ENCODE measurements around the gene MED13L.

Gene MED13L

DNA sequence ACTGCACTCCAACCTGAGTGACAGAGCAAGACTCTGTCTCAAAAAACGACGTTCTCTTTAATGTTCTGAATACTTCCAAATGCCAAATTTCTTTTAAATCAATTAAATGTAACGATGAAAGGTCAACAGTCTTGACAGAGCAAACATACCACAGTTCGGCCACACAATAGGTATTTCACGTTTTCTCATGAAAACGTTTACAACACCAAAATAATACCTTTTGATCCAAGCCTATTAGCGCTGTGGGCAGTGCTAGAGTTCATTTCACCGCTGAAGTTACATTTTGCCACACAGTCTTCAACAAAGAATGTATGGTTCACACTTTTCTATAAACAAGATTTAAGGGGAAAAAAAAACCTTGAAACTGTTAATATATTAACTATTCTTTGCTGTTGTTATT lies 122.1 kb downstream of the MED13L start:
- DNase-seq: no peak

GRCh38 chr12:116153983-116154382 lies 123.5 kb downstream of the MED13L start:
- DNase-seq: peak in 1 of 51 donors; percentile 1

- DNase-seq: no peak
Measured at GRCh38 chr12:116153113-116153512, 124.4 kb downstream of the MED13L start.

DNA sequence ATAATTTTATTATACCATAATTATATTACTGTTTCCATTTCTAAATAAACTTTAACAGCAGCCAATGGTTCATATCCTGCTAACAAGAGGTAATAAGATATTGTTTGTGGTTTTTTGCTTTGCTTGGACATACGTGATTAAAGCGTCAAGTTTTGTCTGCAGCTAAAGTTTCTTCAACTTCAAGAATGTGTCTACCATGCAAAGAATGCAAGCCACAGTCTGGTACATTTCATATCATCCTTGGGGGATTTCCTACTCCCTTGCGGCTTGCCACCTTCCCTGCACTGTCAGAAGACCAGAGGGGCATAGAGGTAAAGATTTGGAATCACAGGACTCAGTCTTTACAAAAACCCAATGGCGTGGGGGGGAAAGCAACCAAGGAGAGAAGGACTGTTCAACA lies 125.2 kb downstream of the MED13L start:
- DNase-seq: no peak

DNA sequence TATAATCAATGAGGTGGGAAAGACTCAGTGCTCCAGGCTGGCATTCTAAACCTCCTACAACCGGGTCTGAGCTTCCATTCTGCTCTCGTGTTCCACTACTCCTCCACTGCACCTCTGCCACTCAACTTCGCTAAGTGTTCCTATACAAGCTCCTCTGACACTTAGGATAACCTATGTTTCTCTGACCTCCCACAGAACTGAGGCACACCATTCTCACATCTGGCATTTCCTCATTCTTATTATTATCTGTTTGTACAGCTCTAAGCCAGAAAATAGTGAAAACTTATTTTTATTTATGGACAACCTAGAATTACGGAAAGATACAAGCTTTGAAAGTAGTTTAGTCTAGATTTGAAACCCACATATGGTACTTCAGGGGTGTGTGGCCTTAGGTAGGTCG lies 127.0 kb downstream of the MED13L start:
- no peak for DNase-seq

- no peak for DNase-seq
Measured at GRCh38 chr12:116150001-116150400, 127.5 kb downstream of the MED13L start.

DNA sequence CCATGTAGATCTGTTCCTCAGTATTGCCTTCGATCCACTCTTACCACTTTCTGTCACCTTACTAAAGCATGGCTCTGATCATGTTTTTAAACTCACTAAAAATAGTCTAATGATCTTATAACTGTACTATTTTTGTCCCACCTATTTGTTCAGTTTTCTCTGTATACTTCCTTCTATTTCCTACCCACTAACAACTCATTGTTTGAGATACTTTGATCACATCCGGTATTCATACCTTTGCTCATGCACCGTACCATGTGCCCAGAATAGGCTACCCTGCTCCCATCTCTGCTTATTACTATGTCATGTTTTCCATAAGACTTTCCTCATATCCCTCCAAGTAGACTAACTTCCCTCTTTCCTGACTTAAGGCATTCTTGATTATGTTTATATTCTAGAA lies 128.6 kb downstream of the MED13L start:
- no peak for DNase-seq

DNA sequence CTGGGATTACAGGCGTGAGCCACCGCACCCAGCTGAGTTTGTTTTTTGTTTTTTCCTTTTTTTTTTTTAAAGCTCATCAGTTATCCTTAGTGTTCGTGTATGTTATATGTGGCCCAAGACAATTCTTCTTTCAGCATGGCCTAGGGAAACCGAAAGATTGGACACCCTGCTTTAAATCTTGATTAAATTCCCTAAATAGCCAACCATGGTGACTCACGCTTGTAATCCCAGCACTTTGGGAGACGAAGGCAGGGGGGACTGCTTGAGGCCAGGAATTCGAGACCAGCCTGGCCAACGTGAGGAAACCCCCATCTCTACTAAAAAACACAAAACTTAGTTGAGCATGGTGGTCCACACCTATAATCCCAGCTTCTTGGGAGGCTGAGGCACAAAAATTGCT lies 131.1 kb downstream of the MED13L start:
- DNase-seq: no peak

- DNase-seq: no peak
Measured at GRCh38 chr12:116145451-116145850, 132.0 kb downstream of the MED13L start.

- no peak for DNase-seq
Measured at GRCh38 chr12:116144384-116144783, 133.1 kb downstream of the MED13L start.

DNA sequence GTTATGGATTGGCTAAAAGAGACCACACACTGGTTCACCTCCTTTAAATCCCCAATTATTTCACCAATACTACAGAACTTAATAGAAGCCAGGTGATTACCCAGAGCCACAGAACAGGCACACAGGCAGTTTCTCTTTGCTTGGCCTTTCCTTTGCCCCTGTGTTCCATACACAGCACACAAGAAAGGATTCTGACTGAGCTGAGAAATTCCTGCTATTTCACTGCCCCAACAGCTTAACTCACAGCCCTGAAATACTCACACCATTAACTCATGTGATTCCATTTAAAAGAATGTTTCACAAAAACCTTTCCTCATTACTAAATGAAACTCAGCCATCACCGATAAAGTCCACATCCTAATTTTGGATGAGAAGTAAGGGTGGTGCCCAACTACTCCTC lies 133.6 kb downstream of the MED13L start:
- DNase-seq: no peak

- no peak for DNase-seq
Measured at GRCh38 chr12:116142936-116143898, 134.3 kb downstream of the MED13L start.

- no peak for DNase-seq
Measured at GRCh38 chr12:116141833-116142162, 135.7 kb downstream of the MED13L start.

- DNase-seq: no peak
Measured at GRCh38 chr12:116141110-116141832, 136.2 kb downstream of the MED13L start.

DNA sequence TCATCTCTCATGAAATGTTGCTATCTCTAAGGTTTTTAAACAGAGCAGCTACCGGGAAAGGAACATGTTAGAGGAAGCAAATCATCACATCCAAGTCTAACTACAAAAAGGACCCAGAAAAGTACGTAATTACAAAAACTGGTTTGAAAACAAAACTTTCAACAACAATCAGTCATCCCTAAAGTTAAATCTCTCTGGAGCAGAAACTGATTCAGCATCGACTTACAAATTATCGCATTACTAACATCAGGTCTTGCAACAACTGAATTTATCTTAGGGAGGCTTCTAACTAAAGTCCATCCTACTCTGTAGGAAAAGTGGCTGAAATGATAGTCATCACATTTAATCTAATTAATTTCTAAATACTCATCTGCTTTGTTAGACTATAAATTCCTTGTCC lies 137.0 kb downstream of the MED13L start:
- DNase-seq: no peak

GRCh38 chr12:116138781-116139180 lies 138.7 kb downstream of the MED13L start:
- no peak for DNase-seq

DNA sequence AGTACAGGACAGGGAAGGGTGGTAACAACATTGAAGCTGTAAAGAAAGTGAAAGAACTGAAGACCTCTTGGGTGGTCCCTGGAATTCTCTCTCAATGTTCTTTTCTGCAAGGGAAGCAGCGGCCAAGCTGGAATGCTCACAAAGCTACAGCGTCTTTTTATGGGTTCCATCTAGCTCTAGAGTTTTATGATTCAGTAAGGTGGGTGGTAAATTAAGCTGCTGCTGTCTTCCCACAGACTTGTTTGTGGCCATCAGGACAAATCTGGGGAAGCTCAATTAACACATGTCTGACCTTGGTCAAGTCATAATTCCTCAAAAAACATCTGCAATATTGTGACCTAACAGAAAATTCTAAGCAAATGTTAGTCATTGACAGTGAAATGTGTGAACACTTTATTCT lies 139.1 kb downstream of the MED13L start:
- DNase-seq: no peak

DNA sequence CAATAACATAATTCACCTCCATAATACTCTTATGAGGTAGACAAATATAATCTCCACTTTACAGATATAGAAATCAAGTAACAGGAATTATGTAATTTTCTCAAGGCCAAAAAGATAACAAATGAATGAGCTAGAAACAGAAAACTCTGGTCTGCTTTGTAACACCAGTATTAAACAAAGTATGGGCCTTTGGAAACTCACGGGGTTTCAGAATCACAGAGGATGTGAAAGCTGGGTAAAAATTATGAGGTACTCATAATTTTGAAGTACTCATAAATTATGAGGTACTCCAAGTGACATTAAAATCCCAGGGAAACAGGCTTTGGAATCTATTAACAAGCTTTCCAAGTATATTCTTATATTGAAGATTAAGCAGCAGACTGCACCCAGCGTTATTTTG lies 140.2 kb downstream of the MED13L start:
- DNase-seq: no peak

GRCh38 chr12:116136340-116136739 lies 141.2 kb downstream of the MED13L start:
- no peak for DNase-seq

GRCh38 chr12:116135209-116135930 lies 142.1 kb downstream of the MED13L start:
- no peak for DNase-seq

DNA sequence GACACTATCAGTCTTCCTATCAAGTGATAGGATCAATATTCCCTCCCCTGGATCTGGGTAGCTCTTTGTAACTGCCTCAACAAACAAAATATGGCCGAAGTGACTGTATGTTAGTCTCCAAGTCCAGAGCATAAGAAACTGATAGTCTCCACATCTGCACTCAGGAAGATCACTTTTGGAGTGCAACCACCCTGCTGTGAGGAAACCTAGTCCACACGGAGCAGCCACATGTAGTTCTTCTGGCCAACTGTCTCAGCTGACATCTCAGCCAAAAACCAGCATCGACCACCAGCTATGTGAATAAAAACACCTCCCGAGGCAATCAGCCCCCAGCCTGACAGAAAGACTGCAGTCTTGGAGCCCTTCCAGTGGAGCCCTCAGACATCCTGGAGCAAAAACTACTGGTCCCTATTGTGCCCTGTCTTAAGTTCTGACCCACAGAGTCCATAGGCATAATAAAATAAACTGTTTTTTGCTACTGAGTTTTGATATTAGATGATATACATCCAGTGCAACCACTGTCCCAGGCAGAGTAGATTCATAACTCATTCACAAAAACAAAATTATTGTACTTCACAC lies 143.8 kb downstream of the MED13L start:
- no peak for DNase-seq

DNA sequence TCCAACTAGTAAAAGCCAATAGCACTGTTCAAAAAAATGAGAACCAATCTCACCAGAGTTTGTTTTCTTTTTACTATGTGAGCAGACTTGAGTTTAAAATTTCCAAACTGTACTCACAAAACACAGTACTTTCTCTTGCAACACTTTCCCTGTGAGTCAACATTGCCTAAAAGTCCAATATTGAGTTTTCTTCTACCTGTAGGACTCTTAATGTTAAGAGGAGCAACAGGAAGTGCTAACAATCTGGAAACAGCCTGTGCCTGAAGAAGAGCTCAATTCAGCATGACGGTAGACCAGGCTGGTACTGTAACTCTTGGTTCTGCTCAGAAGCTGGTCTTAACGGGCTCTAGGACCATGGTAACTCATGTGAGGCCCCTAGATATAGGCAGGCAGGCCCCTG lies 144.3 kb downstream of the MED13L start:
- DNase-seq: no peak

Data from hypothalamus (tissue), 51 donors.